SK-N-SH treated with all-trans-retinoic acid at 6 μM for 48 hours (cell line): Measurements from ENCODE around the gene TMED6.

Experiments used
- ATAC-seq: fragments of 200-7000 bp; cut with Tn5 transposase; 3 replicates; pipeline ENCODE4 v1.9.1; 2020; ENCODE audit warnings: mild to moderate bottlenecking, moderate library complexity
- BACH2 ChIP-seq: fragments of 250-450 bp; sonication (Bioruptor Pico); IDR thresholded peaks from 2 replicates; pipeline ENCODE4 v1.9.0; 2021; ENCODE audit warnings: mild to moderate bottlenecking, borderline replicate concordance
- GLIS3 ChIP-seq: fragments of 250-450 bp; sonication (Bioruptor Pico); IDR thresholded peaks from 2 replicates; pipeline ENCODE4 v1.5.0; 2020; ENCODE audit warnings: mild to moderate bottlenecking, moderate library complexity
- ISL1 ChIP-seq: fragments of 250-450 bp; sonication (Bioruptor Pico); IDR thresholded peaks from 2 replicates; pipeline ENCODE4 v2.1.2; 2022; ENCODE audit warnings: mild to moderate bottlenecking, moderate library complexity
- OSR1 ChIP-seq: fragments of 250-450 bp; sonication (Bioruptor Pico); IDR thresholded peaks from 2 replicates; pipeline ENCODE4 v1.8.0; 2022; ENCODE audit warnings: moderate library complexity, mild to moderate bottlenecking, inconsistent platforms
- PPARA ChIP-seq: fragments of 250-450 bp; sonication (Bioruptor Pico); IDR thresholded peaks from 2 replicates; pipeline ENCODE4 v1.5.0; 2020; ENCODE audit warnings: mild to moderate bottlenecking, borderline replicate concordance
- RARB ChIP-seq: fragments of 250-450 bp; sonication (Bioruptor Pico); IDR thresholded peaks from 2 replicates; pipeline ENCODE4 v1.8.0; 2021; ENCODE audit warnings: mild to moderate bottlenecking, moderate library complexity
- SNAI2 ChIP-seq: fragments of 250-450 bp; sonication (Bioruptor Pico); IDR thresholded peaks from 2 replicates; pipeline ENCODE4 v1.5.0; 2020; ENCODE audit warnings: mild to moderate bottlenecking, moderate library complexity
- TCF4 ChIP-seq: fragments of 250-450 bp; sonication (Bioruptor Pico); IDR thresholded peaks from 2 replicates; pipeline ENCODE4 v1.8.0; 2021; ENCODE audit warnings: mild to moderate bottlenecking, moderate library complexity, borderline replicate concordance
- TOX ChIP-seq: fragments of 250-450 bp; sonication (Bioruptor Pico); IDR thresholded peaks from 2 replicates; pipeline ENCODE4 v1.8.0; 2021; ENCODE audit warnings: mild to moderate bottlenecking, moderate library complexity, borderline replicate concordance
- ZC3H10 ChIP-seq: fragments of 250-450 bp; sonication (Bioruptor Pico); IDR thresholded peaks from 2 replicates; pipeline ENCODE4 v1.5.1; 2021; ENCODE audit warnings: mild to moderate bottlenecking, moderate library complexity
- ZFP3 ChIP-seq: fragments of 250-450 bp; sonication (Bioruptor Pico); IDR thresholded peaks from 2 replicates; pipeline ENCODE4 v1.5.0; 2020; ENCODE audit warnings: mild to moderate bottlenecking, moderate library complexity
- ZFP30 ChIP-seq: fragments of 450-650 bp; formaldehyde crosslinking; IDR thresholded peaks from 2 replicates; pipeline ENCODE4 v1.5.0; 2022; ENCODE audit warnings: mild to moderate bottlenecking, moderate library complexity
- ZNF70 ChIP-seq: fragments of 450-650 bp; formaldehyde crosslinking; IDR thresholded peaks from 2 replicates; pipeline ENCODE4 v1.5.0; 2020; ENCODE audit warnings: mild to moderate bottlenecking, moderate library complexity
- ZNF8 ChIP-seq: fragments of 450-650 bp; formaldehyde crosslinking; IDR thresholded peaks from 2 replicates; pipeline ENCODE4 v1.5.0; 2020; ENCODE audit warnings: mild to moderate bottlenecking, moderate library complexity
- TF ChIP-seq, protein P1 (sequence below): fragments of 250-450 bp; sonication (Bioruptor Pico); IDR thresholded peaks from 2 replicates; pipeline ENCODE4 v1.8.0; 2020; ENCODE audit warnings: mild to moderate bottlenecking, moderate library complexity, borderline replicate concordance
- TF ChIP-seq, protein P2 (sequence below): fragments of 250-450 bp; sonication (Bioruptor Pico); IDR thresholded peaks from 2 replicates; pipeline ENCODE4 v1.5.1; 2020; ENCODE audit warnings: low read depth, mild to moderate bottlenecking, moderate library complexity
- TF ChIP-seq, protein P3 (sequence below): fragments of 250-450 bp; sonication (Bioruptor Pico); IDR thresholded peaks from 2 replicates; pipeline ENCODE4 v1.8.0; 2021; ENCODE audit warnings: low read depth, mild to moderate bottlenecking, moderate library complexity, borderline replicate concordance
- TF ChIP-seq, protein P4 (sequence below): fragments of 250-450 bp; sonication (Bioruptor Pico); IDR thresholded peaks from 2 replicates; pipeline ENCODE4 v1.5.1; 2021; ENCODE audit warnings: mild to moderate bottlenecking, moderate library complexity

Gene TMED6

DNA sequence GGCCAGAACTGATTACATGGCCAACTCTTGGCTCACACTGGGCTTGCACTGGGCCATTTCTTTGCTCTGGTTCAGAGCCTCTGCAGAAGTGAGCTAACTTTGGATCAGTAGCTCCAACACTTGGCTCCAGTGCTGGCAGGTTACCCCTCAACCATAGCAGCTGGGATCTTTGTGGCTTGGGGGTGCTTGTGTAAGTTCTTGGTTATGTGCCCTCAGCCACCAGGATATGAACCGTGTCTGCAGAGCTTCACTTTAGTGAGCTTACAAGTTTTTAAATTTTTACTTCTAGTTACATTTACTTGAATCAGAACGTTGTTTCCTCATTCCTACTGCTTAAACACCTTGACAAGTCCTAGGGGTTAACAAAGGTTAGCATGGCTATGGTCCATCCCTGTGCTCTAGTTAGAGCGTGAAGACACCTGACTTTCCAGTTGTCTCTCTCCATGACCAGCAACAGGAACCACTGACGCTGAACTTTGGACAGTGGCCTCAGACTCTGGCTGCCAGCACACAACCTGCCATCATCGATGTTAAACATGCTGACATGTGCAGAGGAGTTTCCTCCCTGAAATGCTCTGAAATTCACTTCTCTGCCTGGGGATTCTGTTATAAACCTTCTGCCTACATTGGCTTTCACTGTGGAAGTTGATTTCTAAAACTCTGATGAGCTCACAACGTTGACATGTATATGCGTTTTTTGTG is 25.3 kb downstream of the TMED6 start:
- TF ChIP-seq, protein P1, sequence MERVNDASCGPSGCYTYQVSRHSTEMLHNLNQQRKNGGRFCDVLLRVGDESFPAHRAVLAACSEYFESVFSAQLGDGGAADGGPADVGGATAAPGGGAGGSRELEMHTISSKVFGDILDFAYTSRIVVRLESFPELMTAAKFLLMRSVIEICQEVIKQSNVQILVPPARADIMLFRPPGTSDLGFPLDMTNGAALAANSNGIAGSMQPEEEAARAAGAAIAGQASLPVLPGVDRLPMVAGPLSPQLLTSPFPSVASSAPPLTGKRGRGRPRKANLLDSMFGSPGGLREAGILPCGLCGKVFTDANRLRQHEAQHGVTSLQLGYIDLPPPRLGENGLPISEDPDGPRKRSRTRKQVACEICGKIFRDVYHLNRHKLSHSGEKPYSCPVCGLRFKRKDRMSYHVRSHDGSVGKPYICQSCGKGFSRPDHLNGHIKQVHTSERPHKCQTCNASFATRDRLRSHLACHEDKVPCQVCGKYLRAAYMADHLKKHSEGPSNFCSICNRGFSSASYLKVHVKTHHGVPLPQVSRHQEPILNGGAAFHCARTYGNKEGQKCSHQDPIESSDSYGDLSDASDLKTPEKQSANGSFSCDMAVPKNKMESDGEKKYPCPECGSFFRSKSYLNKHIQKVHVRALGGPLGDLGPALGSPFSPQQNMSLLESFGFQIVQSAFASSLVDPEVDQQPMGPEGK (CRISPR knock-in tag) = no peak
- TF ChIP-seq, protein P2, sequence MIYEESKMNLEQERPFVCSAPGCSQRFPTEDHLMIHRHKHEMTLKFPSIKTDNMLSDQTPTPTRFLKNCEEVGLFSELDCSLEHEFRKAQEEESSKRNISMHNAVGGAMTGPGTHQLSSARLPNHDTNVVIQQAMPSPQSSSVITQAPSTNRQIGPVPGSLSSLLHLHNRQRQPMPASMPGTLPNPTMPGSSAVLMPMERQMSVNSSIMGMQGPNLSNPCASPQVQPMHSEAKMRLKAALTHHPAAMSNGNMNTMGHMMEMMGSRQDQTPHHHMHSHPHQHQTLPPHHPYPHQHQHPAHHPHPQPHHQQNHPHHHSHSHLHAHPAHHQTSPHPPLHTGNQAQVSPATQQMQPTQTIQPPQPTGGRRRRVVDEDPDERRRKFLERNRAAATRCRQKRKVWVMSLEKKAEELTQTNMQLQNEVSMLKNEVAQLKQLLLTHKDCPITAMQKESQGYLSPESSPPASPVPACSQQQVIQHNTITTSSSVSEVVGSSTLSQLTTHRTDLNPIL (CRISPR knock-in tag) = no peak
- TF ChIP-seq GLIS3 (CRISPR knock-in tag) (no peak), TCF4 (no peak), ZNF70 (CRISPR knock-in tag) (no peak), ZFP30 (CRISPR knock-in tag) (no peak), RARB (CRISPR knock-in tag) (no peak), ZC3H10 (no peak), ISL1 (no peak)
- ATAC-seq = no peak

DNA sequence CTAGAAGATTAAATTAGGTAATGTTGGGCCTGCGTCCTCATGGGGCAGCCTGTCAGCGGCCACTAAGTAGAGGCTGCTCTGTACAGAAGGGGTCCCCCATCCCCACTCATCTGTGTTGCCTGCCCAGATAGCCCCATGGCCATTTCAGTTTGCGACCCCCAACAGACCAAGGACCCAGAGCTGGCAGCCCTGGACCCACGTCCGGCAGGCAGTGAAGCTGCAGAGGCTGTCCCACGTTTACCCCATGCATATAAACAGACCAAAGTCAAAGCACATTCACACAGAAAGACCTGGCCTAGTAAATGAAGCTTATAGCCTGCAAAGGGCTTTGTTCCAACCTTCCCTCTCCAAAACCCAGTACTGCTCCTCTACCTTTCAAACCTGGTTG is 25.8 kb downstream of the TMED6 start:
- no peak for ATAC-seq
- TF ChIP-seq, protein P3, sequence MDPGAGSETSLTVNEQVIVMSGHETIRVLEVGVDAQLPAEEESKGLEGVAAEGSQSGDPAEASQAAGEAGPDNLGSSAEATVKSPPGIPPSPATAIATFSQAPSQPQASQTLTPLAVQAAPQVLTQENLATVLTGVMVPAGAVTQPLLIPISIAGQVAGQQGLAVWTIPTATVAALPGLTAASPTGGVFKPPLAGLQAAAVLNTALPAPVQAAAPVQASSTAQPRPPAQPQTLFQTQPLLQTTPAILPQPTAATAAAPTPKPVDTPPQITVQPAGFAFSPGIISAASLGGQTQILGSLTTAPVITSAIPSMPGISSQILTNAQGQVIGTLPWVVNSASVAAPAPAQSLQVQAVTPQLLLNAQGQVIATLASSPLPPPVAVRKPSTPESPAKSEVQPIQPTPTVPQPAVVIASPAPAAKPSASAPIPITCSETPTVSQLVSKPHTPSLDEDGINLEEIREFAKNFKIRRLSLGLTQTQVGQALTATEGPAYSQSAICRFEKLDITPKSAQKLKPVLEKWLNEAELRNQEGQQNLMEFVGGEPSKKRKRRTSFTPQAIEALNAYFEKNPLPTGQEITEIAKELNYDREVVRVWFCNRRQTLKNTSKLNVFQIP (CRISPR knock-in tag) = no peak
- TF ChIP-seq ZNF8 (CRISPR knock-in tag) (no peak), OSR1 (CRISPR knock-in tag) (no peak), TOX (CRISPR knock-in tag) (no peak), TCF4 (no peak), ZFP3 (CRISPR knock-in tag) (no peak), ZNF70 (CRISPR knock-in tag) (no peak)
- TF ChIP-seq, protein P1 (CRISPR knock-in tag) = no peak
- TF ChIP-seq, protein P2 (CRISPR knock-in tag) = no peak

DNA sequence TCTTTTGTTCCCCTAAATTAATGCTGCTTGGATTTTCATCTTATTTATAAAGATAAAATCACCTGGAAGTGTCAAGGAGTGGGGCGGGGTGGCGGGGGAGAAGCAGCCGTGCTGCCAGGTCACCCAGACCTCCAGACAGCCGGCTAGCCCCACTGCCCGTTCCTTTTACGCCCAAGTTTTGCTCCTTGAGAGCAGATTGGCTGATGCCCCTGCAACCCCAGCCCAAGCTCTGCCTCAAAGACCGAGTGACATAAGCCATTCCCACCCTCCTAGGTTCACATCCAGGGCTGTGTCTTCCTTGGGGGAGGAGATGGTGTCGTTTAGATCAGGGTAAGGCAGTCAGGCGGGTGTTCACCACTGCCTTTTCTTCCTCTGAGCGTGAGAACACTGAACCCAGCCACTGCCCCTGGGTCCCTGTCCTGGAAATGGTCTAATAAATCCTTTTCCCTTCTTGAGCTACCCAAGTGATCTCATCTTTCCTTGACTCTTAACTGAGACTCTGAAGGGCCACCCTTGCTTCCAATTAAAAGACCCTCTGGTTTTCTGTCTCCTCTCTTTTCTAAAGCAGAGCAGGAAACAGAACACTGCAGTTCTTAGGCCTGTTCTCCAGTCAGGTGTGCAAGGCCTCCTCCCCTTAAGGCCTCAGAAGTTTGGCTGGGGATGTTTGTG is 26.9 kb downstream of the TMED6 start:
- no peak for ATAC-seq
- TF ChIP-seq BACH2 (CRISPR knock-in tag) = no peak

DNA sequence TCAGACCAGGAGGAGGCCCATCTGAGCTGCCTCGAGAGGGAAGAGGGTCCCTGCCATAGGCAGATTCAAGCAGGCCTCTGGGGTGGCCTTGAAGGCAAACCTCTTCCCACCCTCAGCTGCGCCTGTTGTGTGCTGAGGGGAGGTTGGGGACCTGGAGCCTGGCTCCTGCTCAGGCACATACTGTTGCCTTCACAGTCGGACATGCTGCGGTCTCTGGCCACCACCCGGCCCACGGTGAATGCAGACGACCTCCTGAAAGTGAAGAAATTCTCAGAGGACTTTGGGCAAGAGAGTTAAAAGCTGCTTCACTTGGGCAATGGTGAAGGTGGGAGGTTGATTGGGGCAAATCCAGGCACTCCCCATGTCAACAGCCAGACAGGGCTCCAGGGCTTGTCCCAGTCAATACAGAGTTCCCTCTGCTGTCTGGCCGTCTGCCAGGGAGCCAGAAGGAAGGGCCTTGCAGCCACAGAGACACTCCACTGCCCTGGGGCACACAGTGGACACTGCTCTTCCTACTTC is 27.5 kb downstream of the TMED6 start:
- ATAC-seq = peak; percentile 13; the same call in 2 of the 3 replicates
- no peak for TF ChIP-seq ZNF70 (CRISPR knock-in tag)
- no peak for TF ChIP-seq PPARA (CRISPR knock-in tag)
- TF ChIP-seq RARB (CRISPR knock-in tag) = no peak

DNA sequence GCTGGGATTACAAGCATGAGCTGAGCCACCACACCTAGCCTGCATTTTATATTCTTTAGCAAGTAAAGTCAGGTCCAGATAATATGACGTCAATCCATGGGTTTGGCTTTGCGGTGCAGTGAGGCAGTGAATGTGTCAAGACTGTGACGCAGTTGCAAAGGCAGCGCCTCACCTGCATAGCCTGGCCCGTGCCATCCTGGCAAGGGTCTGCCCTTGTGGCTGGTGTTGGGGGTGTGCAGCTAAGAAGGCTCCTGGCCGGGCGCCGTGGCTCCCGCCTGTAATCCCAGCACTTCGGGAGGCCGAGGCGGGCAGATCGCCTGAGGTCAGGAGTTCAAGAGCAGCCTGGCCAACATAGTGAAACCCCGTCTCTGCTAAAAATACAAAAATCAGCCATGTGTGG is 28.2 kb downstream of the TMED6 start:
- ATAC-seq = no peak
- TF ChIP-seq ISL1 (no peak), BACH2 (CRISPR knock-in tag) (no peak), ZNF70 (CRISPR knock-in tag) (no peak), ZFP3 (CRISPR knock-in tag) (no peak), SNAI2 (CRISPR knock-in tag) (no peak)
- TF ChIP-seq, protein P3 (CRISPR knock-in tag) = no peak
- TF ChIP-seq, protein P4, sequence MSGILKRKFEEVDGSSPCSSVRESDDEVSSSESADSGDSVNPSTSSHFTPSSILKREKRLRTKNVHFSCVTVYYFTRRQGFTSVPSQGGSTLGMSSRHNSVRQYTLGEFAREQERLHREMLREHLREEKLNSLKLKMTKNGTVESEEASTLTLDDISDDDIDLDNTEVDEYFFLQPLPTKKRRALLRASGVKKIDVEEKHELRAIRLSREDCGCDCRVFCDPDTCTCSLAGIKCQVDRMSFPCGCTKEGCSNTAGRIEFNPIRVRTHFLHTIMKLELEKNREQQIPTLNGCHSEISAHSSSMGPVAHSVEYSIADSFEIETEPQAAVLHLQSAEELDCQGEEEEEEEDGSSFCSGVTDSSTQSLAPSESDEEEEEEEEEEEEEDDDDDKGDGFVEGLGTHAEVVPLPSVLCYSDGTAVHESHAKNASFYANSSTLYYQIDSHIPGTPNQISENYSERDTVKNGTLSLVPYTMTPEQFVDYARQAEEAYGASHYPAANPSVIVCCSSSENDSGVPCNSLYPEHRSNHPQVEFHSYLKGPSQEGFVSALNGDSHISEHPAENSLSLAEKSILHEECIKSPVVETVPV = no peak
